ENCODE measurements around the gene DRAXIN.

Gene DRAXIN

GRCh38 chr1:11731691-11732283, 40.3 kb downstream of the DRAXIN start:
- no peak for DNase-seq (ENCODE audit: low spot score)

GRCh38 chr1:11733306-11733705, 41.8 kb downstream of the DRAXIN start:
- no peak for DNase-seq (ENCODE audit: low spot score)
- in situ Hi-C loops (cut with MboI; ENCODE audit: low sequenced_read_pairs, unreplicated experiment), result no loop called here
- TF ChIP-seq CTCF (IDR thresholded peaks at IDR 0.05; ENCODE audit: borderline replicate concordance, control extremely low read depth, extremely low read depth, insufficient read depth, missing control alignments), result no peak

More at GRCh38 chr1:11731691-11732283, 40.3 kb downstream of the DRAXIN start:
- no peak for TF ChIP-seq CTCF (IDR thresholded peaks at IDR 0.05; ENCODE audit: borderline replicate concordance, control extremely low read depth, extremely low read depth, insufficient read depth, missing control alignments)
- in situ Hi-C loops (cut with MboI; ENCODE audit: low sequenced_read_pairs, unreplicated experiment), result no loop called here

GRCh38 chr1:11735531-11735853, 44.0 kb downstream of the DRAXIN start:
- in situ Hi-C loops (cut with MboI; ENCODE audit: low sequenced_read_pairs, unreplicated experiment), result no loop called here
- TF ChIP-seq CTCF (IDR thresholded peaks at IDR 0.05; ENCODE audit: borderline replicate concordance, control extremely low read depth, extremely low read depth, insufficient read depth, missing control alignments), result no peak
- no peak for DNase-seq (ENCODE audit: low spot score)

GRCh38 chr1:11735854-11736745, 44.6 kb downstream of the DRAXIN start, which contains the start of gene AGTRAP:
TSS of gene AGTRAP (plus strand) at chr1:11736136. CDS start at chr1:11736209, 73 bp downstream.
- peak; percentile 96 for DNase-seq (ENCODE audit: low spot score)
- no peak for TF ChIP-seq CTCF (IDR thresholded peaks at IDR 0.05; ENCODE audit: borderline replicate concordance, control extremely low read depth, extremely low read depth, insufficient read depth, missing control alignments)
- in situ Hi-C loops (cut with MboI; ENCODE audit: low sequenced_read_pairs, unreplicated experiment), result no loop called here

- in situ Hi-C loops (cut with MboI; ENCODE audit: low sequenced_read_pairs, unreplicated experiment), result no loop called here
- no peak for TF ChIP-seq CTCF (IDR thresholded peaks at IDR 0.05; ENCODE audit: borderline replicate concordance, control extremely low read depth, extremely low read depth, insufficient read depth, missing control alignments)
- DNase-seq (ENCODE audit: low spot score), result peak; percentile 64
These were observed 45.5 kb downstream of the DRAXIN start for GRCh38 chr1:11736746-11737639.

GRCh38 chr1:11738096-11738495, 46.6 kb downstream of the DRAXIN start:
- TF ChIP-seq CTCF (IDR thresholded peaks at IDR 0.05; ENCODE audit: borderline replicate concordance, control extremely low read depth, extremely low read depth, insufficient read depth, missing control alignments), result no peak
- in situ Hi-C loops (cut with MboI; ENCODE audit: low sequenced_read_pairs, unreplicated experiment), result no loop called here
- no peak for DNase-seq (ENCODE audit: low spot score)

Measured in GM13976 (cell line).